Measurements from ENCODE around the gene KANK2.

KANK2 gene

DNA sequence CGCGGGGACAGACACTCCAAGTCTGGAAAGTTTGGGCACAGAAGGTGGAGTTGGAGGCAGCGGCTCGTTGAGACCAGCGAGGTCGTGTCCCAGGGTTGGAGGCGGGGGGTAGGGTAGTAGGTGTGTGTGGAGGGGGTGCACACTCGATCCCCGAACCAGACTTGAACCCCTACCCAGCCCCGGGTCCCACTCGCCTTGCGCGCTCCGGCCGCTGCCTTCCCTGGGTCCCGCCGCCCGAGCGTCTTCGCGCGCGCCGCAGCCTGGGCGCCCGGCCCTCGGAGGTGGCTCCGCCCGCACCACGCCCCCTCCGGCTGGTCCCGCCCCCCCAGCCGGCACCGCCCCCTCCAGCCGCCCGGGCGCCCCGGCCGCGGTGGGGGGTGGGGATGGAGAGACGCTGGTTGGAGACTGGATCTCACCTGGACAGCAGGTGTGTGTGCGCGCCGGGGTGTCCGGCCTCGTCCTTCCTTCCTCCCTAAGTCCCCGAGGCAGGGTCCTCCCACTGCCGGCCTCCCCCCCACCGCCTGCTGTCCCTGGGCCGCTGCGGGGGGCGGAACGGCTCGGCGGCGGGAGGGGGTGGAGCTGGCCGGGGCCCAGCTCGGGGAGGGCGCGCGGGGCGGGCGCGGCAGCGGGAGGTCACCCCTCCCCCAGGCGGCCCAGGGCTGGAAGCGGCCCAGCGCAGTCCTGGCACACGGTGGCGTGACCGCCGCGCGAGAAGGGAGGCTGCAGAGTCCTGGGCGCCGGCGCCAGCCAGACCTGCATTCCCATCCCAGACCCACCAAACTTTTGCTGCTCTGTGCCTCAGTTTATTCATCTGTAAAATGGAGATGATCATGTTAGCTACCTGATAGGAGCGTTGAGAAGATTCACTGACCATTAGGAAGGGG is at the start of gene KANK2:
Gene KANK2, minus strand, starts transcription at position 255 of the 884 bp plus-strand sequence. CDS start 3,034 bp downstream, outside the sequence.
- peak; percentile 99 for DNase-seq

DNA sequence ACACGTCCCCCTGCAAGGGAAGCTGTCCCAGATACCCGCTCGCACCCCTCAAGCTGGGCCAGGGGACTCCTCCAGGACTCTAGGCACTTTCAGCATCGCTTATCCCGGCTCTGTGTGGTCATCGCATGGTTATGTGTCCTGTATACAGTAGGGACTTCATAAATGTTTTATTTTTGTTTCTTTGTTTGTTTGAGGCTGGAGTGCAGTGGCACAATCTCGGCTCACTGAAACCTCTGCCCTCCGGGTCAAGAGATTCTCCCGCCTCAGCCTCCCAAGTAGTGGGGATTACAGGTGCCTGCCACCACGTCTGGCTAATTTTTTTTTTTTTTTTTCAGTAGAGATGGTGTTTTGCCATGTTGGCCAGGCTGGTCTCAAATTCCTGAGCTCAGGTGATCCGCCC is 49.6 kb upstream of the KANK2 start:
- no peak for DNase-seq

DNA sequence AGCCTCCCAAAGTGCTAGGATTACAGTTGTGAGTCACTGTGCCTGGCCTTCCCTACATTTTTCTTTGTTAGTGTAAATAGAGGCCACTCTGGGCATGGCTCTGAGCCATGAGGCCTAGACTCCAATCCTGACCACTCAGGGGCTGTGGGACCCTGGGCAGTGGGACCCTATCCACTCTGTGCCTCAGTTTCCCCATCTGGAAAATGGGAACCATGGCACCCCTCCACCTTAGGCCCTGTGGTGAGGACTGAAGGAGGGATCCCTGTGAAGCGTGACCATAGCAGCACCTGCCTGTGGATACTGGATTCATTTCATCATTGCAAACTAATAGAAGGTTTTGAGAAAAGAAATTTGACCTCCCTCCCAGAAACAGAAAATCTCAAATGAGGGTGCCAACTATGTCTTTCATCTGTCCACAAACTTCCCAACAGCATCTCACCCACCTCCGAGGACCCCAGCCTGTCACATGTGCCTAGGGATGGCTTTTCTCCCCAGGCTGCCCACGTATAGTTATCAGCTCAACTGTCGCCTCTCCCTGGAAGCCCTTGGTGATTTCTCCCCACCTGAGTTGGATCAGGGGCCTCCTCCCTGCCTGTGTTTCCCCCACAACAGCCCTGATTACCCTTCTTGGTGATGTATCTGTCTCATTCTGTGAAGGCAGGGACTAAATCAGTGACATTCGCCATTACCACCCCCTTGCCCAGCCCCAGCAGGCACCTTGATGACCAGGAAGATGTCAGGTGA is 47.7 kb upstream of the KANK2 start:
- DNase-seq, result no peak

DNA sequence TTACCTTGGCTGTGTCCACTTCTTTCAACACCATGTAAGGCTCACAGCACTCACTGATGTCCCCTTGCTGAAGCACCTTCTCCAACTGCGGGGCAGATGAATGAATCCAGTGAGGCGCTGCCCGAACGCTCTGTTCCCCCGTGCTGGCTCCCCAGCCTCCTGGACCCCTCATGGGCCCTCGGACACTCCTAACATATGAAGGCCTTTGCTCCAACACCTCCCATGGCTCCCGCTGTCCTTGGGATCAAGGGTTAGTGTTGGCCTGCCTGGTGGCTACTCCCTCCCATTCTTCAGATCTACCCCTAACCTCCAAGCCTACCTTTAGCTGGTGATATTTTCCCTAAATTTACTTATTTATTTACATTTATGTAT is 46.4 kb upstream of the KANK2 start:
- no peak for DNase-seq

DNA sequence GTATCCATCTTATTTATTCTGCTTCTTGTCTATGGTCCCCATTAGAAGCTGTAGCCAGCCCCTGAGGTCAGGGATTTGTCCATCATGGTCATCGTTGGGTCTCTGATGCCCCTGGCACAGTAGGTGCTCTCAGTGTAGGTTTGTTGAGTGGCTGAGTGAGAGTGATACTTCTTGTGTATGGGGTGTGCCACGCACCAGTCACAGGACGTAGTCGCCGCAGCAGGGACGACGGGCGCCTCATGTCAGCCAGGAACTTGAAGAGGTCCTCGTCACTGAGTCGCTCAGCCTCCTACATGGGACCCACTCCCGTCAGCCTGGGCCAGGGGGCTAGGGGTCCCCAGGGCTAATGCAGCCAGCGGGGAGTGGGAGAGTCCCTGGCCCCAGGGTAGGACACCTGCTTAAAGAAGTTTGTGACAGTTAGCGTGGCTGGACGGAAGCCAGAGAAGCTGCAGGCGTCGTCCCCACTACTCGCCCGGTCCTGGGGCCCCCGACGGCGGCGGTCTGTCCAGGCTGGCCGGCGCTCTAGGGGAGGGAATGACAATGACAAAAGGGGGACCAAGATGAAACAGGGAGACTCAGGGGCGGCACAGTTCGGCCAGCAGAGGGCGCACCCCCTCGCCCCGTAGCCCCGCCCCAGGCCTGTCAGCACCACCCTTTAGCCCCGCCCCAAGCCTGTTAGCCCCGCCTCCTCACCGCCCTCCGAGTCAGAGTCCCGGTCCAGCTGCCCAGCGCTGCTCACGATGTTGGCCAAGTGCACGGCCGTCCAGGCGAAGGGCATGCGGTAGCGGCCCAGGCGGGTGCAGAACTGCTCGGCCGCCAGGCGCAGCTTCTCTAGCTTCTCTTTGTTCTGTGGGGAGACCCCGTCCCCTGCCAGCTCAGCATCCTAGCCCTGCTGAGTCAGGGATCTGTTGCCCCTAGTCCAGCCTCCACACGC is 45.8 kb upstream of the KANK2 start:
- peak; percentile 98 for DNase-seq

DNA sequence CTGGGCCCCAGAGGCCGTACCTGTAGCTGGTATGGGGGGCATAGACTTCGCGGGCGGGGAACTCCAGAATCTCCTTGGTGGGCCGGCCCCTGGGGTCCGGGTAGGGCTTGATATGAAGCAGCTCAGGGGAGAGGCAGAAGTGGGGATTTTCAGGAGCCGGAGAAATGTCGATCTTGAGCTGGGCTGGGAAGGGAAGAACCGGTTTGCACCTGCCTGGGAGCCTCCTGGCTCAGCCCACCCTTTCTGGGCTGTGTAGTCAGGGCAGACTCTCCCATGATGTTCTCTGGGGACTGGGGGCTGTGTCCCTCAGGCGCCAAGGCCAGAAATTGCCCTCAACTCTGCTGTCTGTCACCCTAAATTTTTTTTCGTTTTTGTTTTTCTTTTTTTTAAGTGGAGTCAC is 44.7 kb upstream of the KANK2 start:
- no peak for DNase-seq

DNA sequence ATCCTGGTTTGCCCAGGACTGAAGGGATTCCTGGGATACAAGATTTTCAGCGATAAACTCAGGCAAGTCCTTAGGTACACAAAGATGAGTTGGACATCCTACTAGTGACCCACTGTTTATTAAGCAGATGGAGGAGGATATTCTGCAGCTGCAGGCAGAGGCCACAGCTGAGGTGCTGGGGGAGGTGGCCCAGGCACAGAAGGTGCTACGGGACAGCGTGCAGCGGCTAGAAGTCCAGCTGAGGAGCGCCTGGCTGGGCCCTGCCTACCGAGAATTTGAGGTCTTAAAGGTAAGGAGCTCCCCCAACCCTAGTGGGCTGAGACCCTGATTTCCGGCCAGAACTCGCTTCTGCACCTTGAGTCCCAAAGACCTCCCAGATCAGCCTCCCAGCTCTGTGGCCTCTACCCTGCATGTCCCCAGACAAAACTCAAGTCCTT is 42.7 kb upstream of the KANK2 start:
- no peak for DNase-seq

DNA sequence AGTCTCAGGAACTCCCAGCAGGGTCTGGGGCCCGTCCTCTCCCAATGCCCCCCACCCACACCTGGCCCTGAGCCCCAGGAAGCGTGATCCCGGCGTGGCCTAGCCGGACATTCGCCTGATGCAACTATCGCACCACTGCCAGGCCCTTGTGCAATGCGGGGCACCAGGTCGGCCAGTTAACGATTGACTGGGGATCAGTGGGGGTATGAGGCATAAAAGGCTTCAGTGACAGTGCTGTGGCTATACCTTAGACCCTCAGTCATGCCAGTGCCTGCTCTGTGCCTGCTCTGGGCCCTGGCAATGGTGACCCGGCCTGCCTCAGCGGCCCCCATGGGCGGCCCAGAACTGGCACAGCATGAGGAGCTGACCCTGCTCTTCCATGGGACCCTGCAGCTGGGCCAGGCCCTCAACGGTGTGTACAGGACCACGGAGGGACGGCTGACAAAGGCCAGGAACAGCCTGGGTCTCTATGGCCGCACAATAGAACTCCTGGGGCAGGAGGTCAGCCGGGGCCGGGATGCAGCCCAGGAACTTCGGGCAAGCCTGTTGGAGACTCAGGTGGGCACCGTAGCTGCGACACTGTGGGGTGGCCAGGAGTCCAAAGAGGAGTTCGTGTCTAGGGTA is 42.1 kb upstream of the KANK2 start, which contains the start of gene ANGPTL8:
Gene ANGPTL8, plus strand, starts transcription at position 243 of the 624 bp plus-strand sequence. Its CDS starts 19 bp downstream, at position 262.
- DNase-seq, result no peak

DNA sequence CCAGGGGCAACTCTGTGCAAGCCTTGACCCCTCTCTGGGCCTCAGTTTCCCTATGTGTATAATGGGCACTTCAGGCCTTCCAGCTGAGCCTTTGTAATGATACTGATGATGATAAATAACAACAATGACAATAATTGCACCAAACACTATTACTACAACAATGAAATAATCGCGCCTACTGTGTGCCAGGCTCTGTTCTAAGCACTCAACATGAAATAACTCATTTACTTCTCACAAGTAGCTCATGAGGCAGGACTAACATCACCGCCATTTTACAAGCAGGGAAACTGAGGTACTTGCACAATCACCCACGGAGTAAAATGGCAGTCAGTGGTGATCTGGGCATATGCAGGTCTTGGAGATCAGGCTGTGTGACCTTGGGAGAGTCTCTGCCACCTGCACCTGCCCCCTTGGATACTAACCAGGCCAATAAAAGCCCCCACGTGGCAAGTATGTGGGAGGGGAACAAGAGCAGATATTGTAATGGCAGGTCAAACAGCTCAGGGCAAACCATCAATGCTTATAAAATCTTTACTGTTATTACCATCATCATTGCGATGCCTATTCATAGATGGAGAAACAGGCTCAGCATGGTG is 41.5 kb upstream of the KANK2 start:
- DNase-seq, result no peak

DNA sequence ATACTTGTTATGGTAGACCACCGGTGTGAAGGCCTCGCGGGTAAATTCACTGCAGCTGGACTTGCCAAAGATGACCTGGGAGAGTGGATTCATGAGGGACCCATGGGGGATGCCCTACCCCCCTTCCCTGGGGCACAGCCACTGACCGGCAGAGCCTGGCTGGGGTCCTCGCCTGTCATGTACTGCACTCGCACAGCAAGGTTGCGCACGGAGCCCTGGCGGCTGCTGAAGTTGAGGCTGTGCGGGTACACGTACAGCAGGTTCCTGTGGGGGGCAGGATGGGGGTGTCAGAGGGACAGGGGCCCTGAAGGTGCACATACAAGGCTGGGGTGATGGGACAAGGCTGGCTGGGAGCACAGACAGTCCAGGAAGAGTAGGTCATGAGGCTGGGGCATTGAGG is 40.7 kb upstream of the KANK2 start:
- no peak for DNase-seq

DNA sequence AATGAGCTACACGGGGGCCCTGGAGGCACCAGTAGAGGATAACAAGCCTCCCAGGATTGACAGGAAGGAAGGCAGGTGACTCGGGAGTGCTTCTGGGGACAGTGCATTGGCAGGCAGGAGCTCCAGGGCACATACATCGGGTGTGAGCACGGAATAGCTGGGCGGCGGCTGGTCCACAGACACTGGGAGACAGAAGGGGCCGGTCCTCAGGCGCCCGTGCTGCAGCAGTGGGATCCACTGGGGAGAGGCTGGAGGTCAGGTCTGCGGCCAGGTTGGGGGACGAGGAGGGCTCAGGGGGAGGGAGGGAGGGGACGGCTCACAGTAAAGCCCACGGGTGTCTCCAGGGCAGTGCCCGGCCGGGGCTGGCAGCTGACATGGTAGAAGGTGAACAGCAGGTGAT is 40.0 kb upstream of the KANK2 start:
- DNase-seq, result no peak

DNA sequence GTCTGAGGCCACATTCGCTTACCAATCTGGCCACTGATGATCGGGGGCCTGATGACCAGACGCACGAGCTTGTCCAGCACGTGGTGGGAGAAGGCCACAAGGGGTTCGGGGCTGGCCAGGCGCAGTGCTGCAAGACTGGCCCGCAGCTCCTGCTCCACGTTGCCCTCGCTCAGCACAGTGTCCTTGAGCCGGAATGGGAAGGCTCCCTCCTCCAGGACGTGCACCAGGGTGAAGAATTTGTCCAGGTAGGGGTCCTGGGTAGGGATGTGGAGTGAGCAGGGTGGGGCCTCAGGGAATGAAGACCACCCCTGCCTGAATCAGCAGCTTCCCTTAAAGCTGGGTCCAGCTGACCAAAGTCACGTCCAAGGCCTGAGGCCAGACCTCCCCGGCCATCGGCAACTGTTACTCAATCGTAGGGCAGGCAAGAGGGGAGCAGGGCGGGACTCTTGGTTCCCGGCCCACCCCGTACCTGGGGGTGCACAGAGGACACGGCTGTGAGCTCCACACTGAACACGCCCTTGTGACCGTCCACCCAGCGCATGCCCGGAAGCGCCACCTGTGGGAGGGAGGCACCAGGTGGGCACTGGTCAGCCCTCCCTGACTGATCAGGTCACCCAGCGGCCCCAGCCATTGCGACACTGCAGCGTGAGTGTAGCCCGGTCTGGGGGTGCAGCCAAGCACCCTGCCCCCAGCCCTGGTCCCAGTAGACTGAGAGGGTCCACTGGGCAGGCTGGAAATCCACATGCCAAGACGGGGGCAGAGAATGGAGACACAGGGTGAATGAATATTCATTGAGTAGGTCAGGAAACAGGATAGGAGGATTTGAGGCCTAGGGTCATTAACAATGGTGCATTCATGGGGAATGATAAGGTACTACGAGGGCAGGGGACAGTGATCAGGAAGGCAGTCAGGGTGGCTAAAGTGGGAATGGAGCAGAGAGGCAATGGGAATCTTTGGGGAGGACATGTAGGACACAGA is 39.3 kb upstream of the KANK2 start:
- DNase-seq, result no peak

DNA sequence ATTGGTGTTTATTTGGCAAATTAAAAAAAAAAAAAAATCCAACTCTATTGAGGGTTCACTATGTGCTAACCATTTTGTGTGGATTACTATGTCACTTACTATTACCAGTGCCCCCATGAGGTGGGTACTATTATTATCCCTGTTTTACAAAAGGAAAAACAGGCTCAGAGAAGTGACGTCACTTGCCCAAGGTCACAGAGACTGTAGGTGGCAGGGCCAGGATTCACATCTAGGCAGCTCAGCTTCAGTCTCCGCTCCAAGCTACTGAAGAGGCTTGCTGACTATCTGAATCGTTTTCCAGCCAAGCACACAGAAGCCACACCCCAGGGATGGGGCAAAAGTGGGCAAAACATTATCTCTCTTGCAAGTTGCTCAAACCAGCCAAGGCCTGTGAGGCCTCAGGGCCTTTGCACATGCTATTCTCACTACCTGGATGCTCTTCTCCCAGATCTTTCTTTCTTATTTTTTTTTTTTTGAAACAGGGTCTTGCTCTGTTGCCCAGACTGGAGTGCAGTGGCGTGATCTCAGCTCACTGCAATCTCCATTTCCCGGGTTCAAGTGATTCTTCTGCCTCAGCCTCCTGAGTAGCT is 37.2 kb upstream of the KANK2 start:
- peak; percentile 44 for DNase-seq

DNA sequence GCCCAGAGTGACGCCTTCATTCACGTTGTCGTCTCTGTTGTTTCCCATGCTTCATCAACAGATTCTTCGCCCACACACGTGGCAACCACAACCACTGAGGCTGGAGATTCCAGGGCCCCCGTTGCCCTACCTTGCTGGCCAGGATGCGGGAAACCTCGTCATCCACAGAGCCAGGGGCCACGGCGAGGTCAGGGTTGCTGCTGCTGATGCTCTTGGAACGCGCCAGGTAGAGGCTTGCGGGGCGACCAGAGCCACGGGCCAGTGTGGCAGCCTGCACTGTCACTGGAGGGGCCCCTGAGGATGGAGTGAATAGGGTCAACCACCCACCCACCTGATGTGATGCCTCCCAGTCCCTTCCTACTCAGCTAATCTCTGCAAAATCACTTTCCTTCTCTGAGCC is 35.7 kb upstream of the KANK2 start:
- DNase-seq, result no peak

DNA sequence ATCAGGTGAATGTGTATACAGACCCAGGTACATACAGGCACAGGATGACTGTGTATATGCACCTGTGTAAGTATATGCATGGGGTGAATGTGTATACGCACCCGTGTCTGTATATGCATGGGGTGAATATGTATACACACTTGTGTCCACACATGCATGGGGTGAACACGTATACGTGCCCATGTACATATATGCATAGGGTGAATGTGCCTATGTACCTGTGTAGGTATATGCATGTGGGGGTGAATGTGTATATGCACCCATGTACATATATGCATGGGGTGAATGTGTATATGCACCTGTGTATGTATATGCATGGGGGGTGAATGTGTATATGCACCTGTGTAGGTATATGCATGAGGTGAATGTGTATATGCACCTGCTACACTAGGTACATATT is 35.2 kb upstream of the KANK2 start:
- DNase-seq, result no peak

DNA sequence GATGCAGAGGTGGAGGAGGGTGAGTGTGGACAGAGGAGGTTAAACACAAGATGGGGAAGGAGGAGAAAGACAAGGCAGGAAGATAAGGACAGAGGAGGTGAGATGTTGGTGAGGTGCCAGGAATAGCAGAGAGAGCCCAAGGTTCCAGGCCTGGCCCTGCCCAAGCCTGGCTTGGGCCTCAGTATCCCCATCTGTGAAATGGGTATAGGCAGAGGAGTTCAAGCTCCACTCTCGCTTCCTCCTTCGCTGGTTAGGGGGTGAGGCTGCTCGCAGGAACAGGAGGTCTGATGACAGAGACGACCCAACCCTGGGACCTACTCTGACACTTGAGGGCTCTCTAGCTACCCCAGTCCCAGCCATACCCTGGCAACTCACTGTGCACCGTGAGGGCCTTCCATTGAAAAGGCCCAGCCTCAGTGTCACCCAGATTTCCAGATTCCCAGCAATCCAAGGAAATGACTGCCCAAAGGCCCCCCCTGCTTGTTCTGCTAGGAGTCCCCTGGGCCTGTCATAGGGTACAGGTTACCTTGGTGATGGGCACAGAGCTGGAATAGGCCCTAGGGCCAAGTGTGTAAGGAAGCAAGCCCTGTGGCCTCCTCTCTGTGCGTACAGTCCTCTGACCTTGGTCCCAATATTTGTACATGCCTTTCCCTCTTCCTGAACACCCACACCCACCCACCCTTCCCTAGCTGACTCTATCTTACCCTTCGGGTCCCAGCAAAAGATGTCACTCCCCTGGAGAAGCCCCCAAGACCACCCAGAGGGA is 33.5 kb upstream of the KANK2 start:
- DNase-seq, result no peak

DNA sequence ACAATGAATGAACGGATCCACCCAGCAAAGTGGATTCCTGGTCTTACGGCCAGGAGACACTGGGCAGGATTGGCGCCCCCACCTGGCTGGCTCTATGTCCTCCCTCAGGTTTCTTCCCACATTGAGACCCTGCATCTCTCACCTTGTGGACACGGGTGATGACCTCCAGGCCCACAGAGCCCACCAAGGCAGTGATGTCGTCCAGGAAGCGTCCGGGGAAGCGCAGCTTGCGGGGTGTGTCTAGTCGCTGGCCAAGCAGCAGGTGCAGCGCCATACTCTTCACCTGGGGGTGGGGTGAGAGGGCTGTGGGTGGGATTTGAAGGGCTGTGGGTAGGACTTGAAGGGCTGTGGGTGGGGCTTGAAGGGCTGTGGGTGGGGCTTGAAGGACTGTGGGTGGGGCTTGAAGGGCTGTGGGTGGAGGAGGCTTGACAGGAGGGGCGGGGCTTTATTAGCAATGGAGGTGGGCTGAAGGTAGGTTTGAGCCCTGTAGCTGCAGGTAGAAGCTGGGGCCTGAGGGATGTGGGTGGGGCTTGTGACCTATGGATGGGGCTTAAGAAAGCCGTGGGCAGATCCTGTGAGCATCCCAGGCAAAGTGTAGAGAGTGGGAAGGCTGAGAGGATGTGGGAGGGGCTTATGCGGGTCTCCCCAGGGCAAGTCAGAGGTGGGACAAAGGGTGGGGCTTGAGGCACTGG is 30.0 kb upstream of the KANK2 start:
- DNase-seq, result peak; percentile 52

DNA sequence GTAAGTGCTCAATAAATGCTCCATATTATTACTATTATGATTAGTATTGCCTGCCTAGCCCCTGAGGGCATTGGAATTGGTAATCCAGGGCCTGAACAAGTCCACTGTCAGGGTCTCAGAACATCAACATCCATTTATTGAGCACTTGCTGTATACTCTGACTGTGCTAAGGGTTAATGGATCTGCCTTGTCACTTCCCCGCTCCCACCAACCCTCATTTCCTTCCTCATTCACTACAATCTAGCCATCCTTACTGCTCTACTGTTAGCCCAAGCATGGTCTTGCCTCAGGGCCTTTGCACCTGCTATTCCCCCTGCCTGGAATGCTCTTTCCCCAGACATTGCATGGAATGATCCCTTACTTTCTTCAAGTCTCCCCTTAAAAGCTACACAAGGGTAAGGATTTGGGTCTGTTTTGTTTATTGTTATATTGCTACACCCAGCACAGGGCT is 29.4 kb upstream of the KANK2 start:
- no peak for DNase-seq

DNA sequence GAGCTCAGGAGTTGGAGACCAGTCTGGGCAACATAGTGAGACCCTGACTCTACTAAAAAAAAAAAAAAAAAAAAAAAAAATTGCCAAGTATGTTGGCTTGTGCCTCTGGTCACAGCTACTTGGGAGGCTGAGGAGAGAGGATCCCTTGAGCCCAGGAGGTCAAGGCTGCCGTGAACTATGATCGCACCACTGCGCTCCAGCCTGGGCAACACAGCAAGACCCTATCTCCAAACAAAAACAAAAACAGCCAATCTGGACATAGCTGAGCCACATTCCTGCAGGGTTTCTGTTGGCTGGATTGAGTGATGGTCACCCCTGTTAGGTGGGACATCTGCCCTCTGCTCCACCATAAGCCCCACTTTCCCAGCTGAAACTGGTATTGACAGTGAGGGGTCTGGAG is 28.5 kb upstream of the KANK2 start:
- DNase-seq, result no peak
